Keratinocyte (primary cell): ENCODE results near the gene TMED7.

Experiments used
- CTCF ChIP-seq, 3 experiments: IDR thresholded peaks in 1 of 3; conservative IDR thresholded peaks in 1 of 3; optimal IDR thresholded peaks in 1 of 3; 2 replicates in 2 of 3; 3 replicates in 1 of 3; pipeline versions ENCODE3 to v1.5.1; 2011; ENCODE audit warnings: low read length in 3 of 3, mild to moderate bottlenecking in 3 of 3, moderate library complexity in 2 of 3, control low read depth in 1 of 3, inconsistent platforms in 1 of 3; ENCODE audit not compliant: insufficient read depth in 2 of 3; ENCODE audit errors: extremely low read depth in 1 of 3
- EZH2 ChIP-seq: IDR thresholded peaks from one replicate; pipeline ENCODE4 v1.6.1; 2012; ENCODE audit warnings: inconsistent platforms, mild to moderate bottlenecking, low read length, moderate library complexity

- TF ChIP-seq EZH2 (no peak), CTCF (optimal IDR thresholded peaks at IDR 0.05 in 1 of 3, IDR thresholded peaks at IDR 0.05 in 1 of 3, conservative IDR thresholded peaks at IDR 0.05 in 1 of 3; ENCODE audit: extremely low read depth in 1 of 3, insufficient read depth in 2 of 3, low read length in 3 of 3) (no peak)
Observed at GRCh38 chr5:115588640-115589039, 37.2 kb downstream of the TMED7 start.
